OCI-LY7 (cell line): ENCODE measurements around the gene PARP6. TPM values are rescaled to one million over a fixed set of nuclear protein-coding genes. Genes with fewer than 3 reads are reported as not detected.

Source experiments
- BruUV-seq: library from RNA; stranded (reverse); fragments of 400-500 nt; replicated peaks from 2 replicates; lab custom pipeline; 2021; lab: Mats Ljungman, UMichigan
- CTCF ChIA-PET: fragments of 300-600 bp; sonication (Branson Sonifier 250); formaldehyde crosslinking; loops from one replicate; lab custom pipeline; 2022; ENCODE audit warnings: antibody characterized with exemption; ENCODE audit not compliant: unreplicated experiment; lab: Charles Lee
- POLR2A ChIA-PET: fragments of 300-600 bp; sonication (Branson Sonifier 250); formaldehyde crosslinking; loops from one replicate; lab custom pipeline; 2022; ENCODE audit warnings: antibody characterized with exemption; lab: Charles Lee
- DNase-seq: peaks from one replicate; pipeline ENCODE4 v3.0.0-alpha.2; 2015; ENCODE audit warnings: low spot score
- H2AFZ ChIP-seq: fragments of 200-600 bp; sonication (generic), shearing (Covaris generic); 2 replicates; pipeline ENCODE4 v1.6.1; 2014; ENCODE audit warnings: mild to moderate bottlenecking, antibody characterized with exemption, low read length, moderate library complexity
- H3K27ac ChIP-seq: fragments of 200-600 bp; sonication (generic); 2 replicates; pipeline ENCODE4 v1.5.1; 2014; ENCODE audit warnings: mixed run types, low read depth, mild to moderate bottlenecking, moderate library complexity, low read length, inconsistent platforms; ENCODE audit not compliant: poor library complexity, severe bottlenecking
- H3K36me3 ChIP-seq: fragments of 200-600 bp; sonication (generic); 2 replicates; pipeline ENCODE4 v1.6.1; 2014; ENCODE audit warnings: mild to moderate bottlenecking, antibody characterized with exemption, low read length, moderate library complexity, mixed read lengths; ENCODE audit not compliant: insufficient read depth
- H3K4me1 ChIP-seq: fragments of 200-600 bp; sonication (generic); 2 replicates; pipeline ENCODE4 v1.5.1; 2014; ENCODE audit warnings: mild to moderate bottlenecking, low read length; ENCODE audit not compliant: insufficient read depth, poor library complexity, severe bottlenecking
- H3K4me2 ChIP-seq: fragments of 200-600 bp; sonication (generic); 2 replicates; pipeline ENCODE4 v1.6.1; 2014; ENCODE audit warnings: mild to moderate bottlenecking, low read length
- H3K4me3 ChIP-seq: fragments of 200-600 bp; sonication (generic); 2 replicates; pipeline ENCODE4 v1.5.1; 2014; ENCODE audit warnings: mild to moderate bottlenecking, low read depth, low read length; ENCODE audit not compliant: poor library complexity, severe bottlenecking
- H3K79me2 ChIP-seq: fragments of 200-600 bp; sonication (generic); 2 replicates; pipeline ENCODE4 v1.6.1; 2016; ENCODE audit warnings: low read depth, mild to moderate bottlenecking, low read length, moderate library complexity, mixed read lengths; ENCODE audit not compliant: insufficient read depth
- H3K9me2 ChIP-seq: fragments of 200-600 bp; sonication (generic); 2 replicates; pipeline ENCODE4 v1.6.1; 2016; ENCODE audit warnings: mild to moderate bottlenecking, low read length, mixed read lengths; ENCODE audit not compliant: insufficient read depth
- H3K9me3 ChIP-seq: fragments of 200-600 bp; sonication (generic); 2 replicates; pipeline ENCODE4 v1.6.1; 2014; ENCODE audit warnings: mild to moderate bottlenecking, mixed run types, low read length, mixed read lengths
- H4K20me1 ChIP-seq: fragments of 200-600 bp; sonication (generic); 2 replicates; pipeline ENCODE4 v1.6.1; 2014; ENCODE audit warnings: mild to moderate bottlenecking, antibody characterized with exemption, low read length, moderate library complexity, mixed read lengths; ENCODE audit not compliant: insufficient read depth
- CTCF ChIP-seq: fragments of 200-600 bp; sonication (generic); conservative IDR thresholded peaks from 2 replicates; pipeline ENCODE4 v1.5.1; 2014; ENCODE audit warnings: mild to moderate bottlenecking, antibody characterized with exemption, low read length, moderate library complexity, mixed read lengths
- EZH2phosphoT487 ChIP-seq: fragments of 200-600 bp; sonication (generic); IDR thresholded peaks from 2 replicates; pipeline ENCODE4 v1.6.1; 2018; ENCODE audit warnings: low read depth, borderline replicate concordance, mild to moderate bottlenecking, mixed run types, antibody characterized with exemption, low read length, moderate library complexity, mixed read lengths
- intact Hi-C: fragments of 100-400 bp; cut with micrococcal nuclease; formaldehyde crosslinking; loops from one replicate; pipeline ENCODE4 v1.10.0; 2022; ENCODE audit not compliant: unreplicated experiment
- total RNA-seq, 2 experiments: library from RNA; depleted of rRNA in 1 of 2; stranded (reverse); fragments of >200 nt in 1 of 2; shearing (Covaris generic) in 1 of 2; gene quantifications; 2 replicates each; pipeline ENCODE4 v1.2.3, GENCODE V29; 2014 to 2022

PARP6 gene
- total RNA-seq, 2 experiments from 2014 or later: 58.3 to 73.3 TPM

- intact Hi-C loops: no loop called here
- no peaks in the 10 kb centered on the region for H3K4me1 ChIP-seq
- peaks cover under 1% of the 10 kb centered on the region; the same call in 1 of the 2 replicates for H3K79me2 ChIP-seq
- CTCF ChIA-PET: no interaction called here
- H3K9me2 ChIP-seq: no peaks in the 10 kb centered on the region
- TF ChIP-seq CTCF (no peak), EZH2phosphoT487 (no peak)
- H4K20me1 ChIP-seq: no peaks in the 10 kb centered on the region
- no peaks in the 10 kb centered on the region for H3K9me3 ChIP-seq
- no TSS peak for BruUV-seq
- H3K27ac ChIP-seq: no peak overlapping the region
- H3K4me3 ChIP-seq: no peak overlapping the region
- peaks cover 87% of the 10 kb centered on the region for H3K36me3 ChIP-seq
- no peak overlapping the region for H2AFZ ChIP-seq
- POLR2A ChIA-PET: no interaction called here
- no peak overlapping the region for H3K4me2 ChIP-seq
- no peak for DNase-seq
Observed at GRCh38 chr15:72265031-72265430, 7.3 kb downstream of the PARP6 start.

- no peak for DNase-seq
- BruUV-seq: no TSS peak
- no peaks in the 10 kb centered on the region for H3K4me1 ChIP-seq
- H3K79me2 ChIP-seq: no peaks in the 10 kb centered on the region
- no peak overlapping the region for H2AFZ ChIP-seq
- no peaks in the 10 kb centered on the region for H4K20me1 ChIP-seq
- H3K36me3 ChIP-seq: peaks cover 94% of the 10 kb centered on the region
- no peak overlapping the region for H3K4me3 ChIP-seq
- CTCF ChIA-PET: no interaction called here
- no peak overlapping the region for H3K4me2 ChIP-seq
- no peak overlapping the region for H3K27ac ChIP-seq
- intact Hi-C loops: no loop called here
- H3K9me2 ChIP-seq: no peaks in the 10 kb centered on the region
- POLR2A ChIA-PET: no interaction called here
- no peaks in the 10 kb centered on the region for H3K9me3 ChIP-seq
- TF ChIP-seq EZH2phosphoT487 (no peak), CTCF (no peak)
Observed at GRCh38 chr15:72252663-72253299, 19.6 kb downstream of the PARP6 start.

GRCh38 chr15:72249142-72249810, 23.1 kb downstream of the PARP6 start:
- no peaks in the 10 kb centered on the region for H3K79me2 ChIP-seq
- H3K9me2 ChIP-seq: no peaks in the 10 kb centered on the region
- no peak overlapping the region for H2AFZ ChIP-seq
- no TSS peak for BruUV-seq
- H3K27ac ChIP-seq: no peak overlapping the region
- no peaks in the 10 kb centered on the region for H4K20me1 ChIP-seq
- peaks cover 82% of the 10 kb centered on the region for H3K36me3 ChIP-seq
- no peaks in the 10 kb centered on the region for H3K9me3 ChIP-seq
- intact Hi-C loops: no loop called here
- ChIA-PET CTCF (no interaction called here), POLR2A (interaction anchor here (1.6 kb wide), 1 partner anchor 12 kb away, joined by 3 read pairs; no protein-coding TSS in a partner anchor)
- no peak overlapping the region for H3K4me2 ChIP-seq
- TF ChIP-seq CTCF: no peak
- no peak for TF ChIP-seq EZH2phosphoT487
- no peak for DNase-seq
- H3K4me3 ChIP-seq: no peak overlapping the region
- H3K4me1 ChIP-seq: no peaks in the 10 kb centered on the region
